22Rv1 (cell line): ENCODE measurements around the gene TAGLN3.

Experiments
- CTCF ChIP-seq: fragments of 450-650 bp; IDR thresholded peaks from 2 replicates; pipeline ENCODE4 v1.5.1; 2017; ENCODE audit warnings: mild to moderate bottlenecking
- ZFX ChIP-seq: fragments of 450-650 bp; IDR thresholded peaks from 2 replicates; pipeline ENCODE4 v1.6.1; 2017; ENCODE audit warnings: antibody characterized with exemption, borderline replicate concordance

GRCh38 chr3:112046599-112046998 lies 47.9 kb downstream of the TAGLN3 start:
- no peak for TF ChIP-seq CTCF
- TF ChIP-seq ZFX: no peak
